MM.1S (cell line): ENCODE results near the gene CLCN4.

Source experiments
- DNase-seq: peaks from one replicate; pipeline ENCODE4 v3.0.0-alpha.2; 2015
- H2AFZ ChIP-seq: fragments of 300-600 bp; sonication (generic); 2 replicates; pipeline ENCODE4 v1.6.0; 2016; ENCODE audit warnings: antibody characterized with exemption, low read length
- H3F3A ChIP-seq: fragments of 300-600 bp; sonication (generic); 2 replicates; pipeline ENCODE4 v1.6.1; 2016; ENCODE audit warnings: mild to moderate bottlenecking, antibody characterized with exemption, low read length, moderate library complexity, mixed read lengths; ENCODE audit not compliant: insufficient read depth
- H3K27ac ChIP-seq: fragments of 300-600 bp; sonication (generic); 2 replicates; pipeline ENCODE4 v1.5.1; 2016; ENCODE audit warnings: mild to moderate bottlenecking, low read length
- H3K27me3 ChIP-seq: fragments of 300-600 bp; sonication (generic); replicated peaks from 2 replicates; pipeline ENCODE4 v1.6.0; 2016; ENCODE audit warnings: low read length; ENCODE audit not compliant: insufficient read depth
- H3K36me3 ChIP-seq: fragments of 300-600 bp; sonication (generic); replicated peaks from 2 replicates; pipeline ENCODE4 v1.6.1; 2016; ENCODE audit warnings: mild to moderate bottlenecking, low read length, mixed read lengths; ENCODE audit not compliant: insufficient read depth
- H3K4me1 ChIP-seq: fragments of 300-600 bp; sonication (generic); 2 replicates; pipeline ENCODE4 v1.6.1; 2016; ENCODE audit warnings: low read length, mixed read lengths
- H3K4me2 ChIP-seq: fragments of 300-600 bp; sonication (generic); 2 replicates; pipeline ENCODE4 v1.6.0; 2016; ENCODE audit warnings: low read depth, low read length
- H3K4me3 ChIP-seq: fragments of 300-600 bp; sonication (generic); 2 replicates; pipeline ENCODE4 v1.5.1; 2016; ENCODE audit warnings: low read length, mixed read lengths
- H3K79me2 ChIP-seq: fragments of 300-600 bp; sonication (generic); 2 replicates; pipeline ENCODE4 v1.6.1; 2016; ENCODE audit warnings: mixed run types, low read length, mixed read lengths
- H3K9ac ChIP-seq: fragments of 300-600 bp; sonication (generic); 2 replicates; pipeline ENCODE4 v1.6.1; 2016; ENCODE audit warnings: low read length, mixed read lengths
- H3K9me2 ChIP-seq: fragments of 300-600 bp; sonication (generic); replicated peaks from 2 replicates; pipeline ENCODE4 v1.6.1; 2016; ENCODE audit warnings: mild to moderate bottlenecking, low read length, mixed read lengths; ENCODE audit not compliant: insufficient read depth
- H3K9me3 ChIP-seq: fragments of 300-600 bp; sonication (generic); replicated peaks from 2 replicates; pipeline ENCODE4 v1.6.1; 2016; ENCODE audit warnings: mild to moderate bottlenecking, low read length, mixed read lengths; ENCODE audit not compliant: insufficient read depth
- H4K20me1 ChIP-seq: fragments of 300-600 bp; sonication (generic); 2 replicates; pipeline ENCODE4 v1.6.1; 2016; ENCODE audit warnings: mild to moderate bottlenecking, low read length, moderate library complexity, mixed read lengths; ENCODE audit not compliant: insufficient read depth
- CTCF ChIP-seq: fragments of 300-600 bp; sonication (generic); IDR thresholded peaks from 2 replicates; pipeline ENCODE4 v1.5.1; 2016; ENCODE audit warnings: antibody characterized with exemption, low read length, mixed read lengths
- EZH2 ChIP-seq: fragments of 300-600 bp; sonication (generic); optimal IDR thresholded peaks from 2 replicates; pipeline ENCODE3; 2017; ENCODE audit warnings: low read depth, mild to moderate bottlenecking, antibody characterized with exemption, low read length, mixed read lengths
- EZH2phosphoT487 ChIP-seq: fragments of 300-600 bp; sonication (generic); IDR thresholded peaks from 2 replicates; pipeline ENCODE4 v1.6.1; 2018; ENCODE audit warnings: antibody characterized with exemption, low read length

CLCN4 gene

GRCh38 chrX:10177601-10178000 lies 20.8 kb downstream of the CLCN4 start:
- Histone ChIP-seq H3K79me2 (no peaks in the 10 kb centered on the region), H3K4me2 (no peak overlapping the region), H3K4me3 (no peak overlapping the region), H3F3A (no peaks in the 10 kb centered on the region), H3K9me2 (no peaks in the 10 kb centered on the region), H3K27me3 (no peaks in the 10 kb centered on the region), H3K27ac (no peak overlapping the region), H4K20me1 (no peaks in the 10 kb centered on the region), H3K4me1 (no peaks in the 10 kb centered on the region), H3K36me3 (no peaks in the 10 kb centered on the region), H3K9me3 (no peaks in the 10 kb centered on the region), H2AFZ (no peak overlapping the region), H3K9ac (no peak overlapping the region)
- DNase-seq = no peak
- TF ChIP-seq EZH2phosphoT487 (no peak), EZH2 (no peak), CTCF (no peak)

GRCh38 chrX:10178866-10179463 lies 22.2 kb downstream of the CLCN4 start:
- Histone ChIP-seq H3K4me1 (no peaks in the 10 kb centered on the region), H3F3A (no peaks in the 10 kb centered on the region), H3K4me3 (no peak overlapping the region), H3K9ac (no peak overlapping the region), H3K36me3 (no peaks in the 10 kb centered on the region), H2AFZ (no peak overlapping the region), H3K4me2 (no peak overlapping the region), H3K9me3 (no peaks in the 10 kb centered on the region), H3K27me3 (no peaks in the 10 kb centered on the region), H3K27ac (no peak overlapping the region), H4K20me1 (no peaks in the 10 kb centered on the region), H3K79me2 (no peaks in the 10 kb centered on the region), H3K9me2 (no peaks in the 10 kb centered on the region)
- no peak for DNase-seq
- no peak for TF ChIP-seq EZH2
- TF ChIP-seq CTCF = no peak
- TF ChIP-seq EZH2phosphoT487 = no peak

GRCh38 chrX:10183760-10184159 lies 27.0 kb downstream of the CLCN4 start:
- Histone ChIP-seq H3K4me1 (no peaks in the 10 kb centered on the region), H3K27ac (no peak overlapping the region), H2AFZ (no peak overlapping the region), H3K9ac (no peak overlapping the region), H3K36me3 (no peaks in the 10 kb centered on the region), H3K4me2 (no peak overlapping the region), H3K9me3 (no peaks in the 10 kb centered on the region), H3K9me2 (no peaks in the 10 kb centered on the region), H3K27me3 (no peaks in the 10 kb centered on the region), H4K20me1 (no peaks in the 10 kb centered on the region), H3F3A (no peaks in the 10 kb centered on the region), H3K79me2 (no peaks in the 10 kb centered on the region), H3K4me3 (no peak overlapping the region)
- TF ChIP-seq CTCF (no peak), EZH2 (no peak), EZH2phosphoT487 (no peak)
- DNase-seq = no peak
